NCI-H1694 (cell line): Measurements from ENCODE around the gene MAST3.
A peak's percentile ranks its signal among the peaks of the same experiment; 100 is the strongest.

Experiments used
- DNase-seq: peaks from one replicate; lab custom pipeline; 2025; lab: John Stamatoyannopoulos, UW

MAST3 gene

GRCh38 chr19:18191640-18192062, 94.1 kb downstream of the MAST3 start:
- DNase-seq = no peak

GRCh38 chr19:18192673-18193387, 95.3 kb downstream of the MAST3 start, which contains the start of gene MPV17L2:
Gene MPV17L2 (plus strand): TSS chr19:18193218. CDS start chr19:18193282, 64 bp downstream.
- DNase-seq = peak; percentile 100

- DNase-seq = no peak
Measured at GRCh38 chr19:18193388-18194180, 96.0 kb downstream of the MAST3 start.

GRCh38 chr19:18194181-18194530, 96.6 kb downstream of the MAST3 start:
- no peak for DNase-seq

GRCh38 chr19:18194554-18195238, 97.1 kb downstream of the MAST3 start:
- no peak for DNase-seq

GRCh38 chr19:18196511-18196845, 98.9 kb downstream of the MAST3 start:
- no peak for DNase-seq

- DNase-seq = no peak
Measured at GRCh38 chr19:18197306-18197705, 99.7 kb downstream of the MAST3 start.

- no peak for DNase-seq
Measured at GRCh38 chr19:18197941-18198340, 100.4 kb downstream of the MAST3 start.

- DNase-seq = no peak
Measured at GRCh38 chr19:18198374-18198773, 100.8 kb downstream of the MAST3 start.
